H1 (cell line): Measurements from ENCODE around the gene LLGL1.

Experiments
- BRCA1 ChIP-seq: IDR thresholded peaks from 2 replicates; pipeline ENCODE4 v1.6.1; 2012; ENCODE audit warnings: low read depth, low read length, improper control_type of control experiment
- CTCF ChIP-seq, 3 experiments: IDR thresholded peaks; 1 replicate in 2 of 3; 2 replicates in 1 of 3; pipeline versions ENCODE4 v1.5.1 to v1.6.1; 2011; ENCODE audit warnings: low read length in 3 of 3, mild to moderate bottlenecking in 3 of 3, inconsistent platforms in 2 of 3, low read depth in 1 of 3, moderate library complexity in 1 of 3; ENCODE audit not compliant: insufficient read depth in 1 of 3; ENCODE audit errors: control extremely low read depth in 1 of 3
- EGR1 ChIP-seq: IDR thresholded peaks from 2 replicates; pipeline ENCODE4 v1.6.1; 2011; ENCODE audit warnings: low read depth, low read length, borderline replicate concordance
- EP300 ChIP-seq, 2 experiments: IDR thresholded peaks; 1 replicate in 1 of 2; 2 replicates in 1 of 2; pipeline ENCODE4 v1.6.1; 2011 to 2012; ENCODE audit warnings: low read depth in 2 of 2, low read length in 2 of 2, mild to moderate bottlenecking in 2 of 2, borderline replicate concordance in 1 of 2, inconsistent platforms in 1 of 2, moderate library complexity in 1 of 2
- HDAC2 ChIP-seq, 2 experiments: fragments of 300-600 bp in 1 of 2; sonication (generic) in 1 of 2; IDR thresholded peaks; 2 replicates each; pipeline ENCODE4 v1.6.1; 2011 to 2012; ENCODE audit warnings: low read depth in 2 of 2, low read length in 2 of 2, mild to moderate bottlenecking in 2 of 2, moderate library complexity in 2 of 2, borderline replicate concordance in 1 of 2, inconsistent platforms in 1 of 2
- JUN ChIP-seq: IDR thresholded peaks from 2 replicates; pipeline ENCODE4 v1.6.1; 2011; ENCODE audit warnings: low read depth, mild to moderate bottlenecking, improper control_type of control experiment, low read length
- KDM4A ChIP-seq: IDR thresholded peaks from one replicate; pipeline ENCODE4 v1.7.1; 2012; ENCODE audit warnings: low read depth, mild to moderate bottlenecking, moderate library complexity, low read length, inconsistent platforms; ENCODE audit not compliant: severe bottlenecking
- SUZ12 ChIP-seq: fragments of 200-600 bp; sonication (generic); IDR thresholded peaks from 2 replicates; pipeline ENCODE4 v1.6.1; 2012; ENCODE audit warnings: mild to moderate bottlenecking, inconsistent platforms, low read length, moderate library complexity, mixed read lengths

DNA sequence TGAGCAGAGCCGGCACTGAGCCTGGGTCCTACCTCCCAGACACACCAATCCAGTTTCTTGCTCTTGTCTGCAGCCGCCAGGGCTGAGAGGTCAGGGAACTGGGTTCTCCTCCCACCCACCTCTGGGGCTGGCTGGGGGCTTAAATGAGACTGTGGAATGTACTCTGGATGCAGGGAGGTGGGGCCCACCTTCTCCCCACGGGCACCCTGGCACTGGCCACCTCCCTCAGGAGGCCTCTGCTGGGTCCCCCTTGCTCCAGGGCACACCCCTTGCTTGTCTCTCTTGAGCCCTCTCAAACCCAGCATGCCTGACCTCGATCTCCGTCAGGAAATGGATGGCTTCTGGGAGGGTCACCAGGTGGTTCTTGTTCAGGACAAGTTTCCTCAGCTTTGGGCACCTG lies 26.7 kb downstream of the LLGL1 start:
- TF ChIP-seq CTCF (IDR thresholded peaks at IDR 0.05; ENCODE audit: control extremely low read depth in 1 of 3, insufficient read depth in 1 of 3, low read depth in 1 of 3, low read length in 3 of 3) (no peak), BRCA1 (no peak), SUZ12 (no peak), HDAC2 (IDR thresholded peaks at IDR 0.05; ENCODE audit: borderline replicate concordance in 1 of 2, low read depth in 2 of 2, low read length in 2 of 2) (no peak), KDM4A (no peak), JUN (no peak), EGR1 (no peak), EP300 (IDR thresholded peaks at IDR 0.05; ENCODE audit: borderline replicate concordance in 1 of 2, low read depth in 2 of 2, low read length in 2 of 2) (no peak)
